GM23338 (cell line): ENCODE measurements around the gene ZNF578. TPM values are rescaled to one million over a fixed set of nuclear protein-coding genes. Genes with fewer than 3 reads are reported as not detected.

ENCODE experiments used
- ATAC-seq: fragments of 200-7000 bp; cut with Tn5 transposase; 3 replicates; pipeline ENCODE4 v1.9.1; 2020
- DNase-seq: peaks from one replicate; pipeline ENCODE4 v3.0.0-alpha.2; 2015; ENCODE audit warnings: low spot score
- H2AFZ ChIP-seq: fragments of 200-600 bp; sonication (generic); 2 replicates; pipeline ENCODE4 v1.8.0; 2016; ENCODE audit warnings: antibody characterized with exemption, mild to moderate bottlenecking, moderate library complexity
- H3F3A ChIP-seq: fragments of 200-600 bp; sonication (generic); replicated peaks from 2 replicates; pipeline ENCODE4 v1.8.0; 2017; ENCODE audit warnings: antibody characterized with exemption, mixed run types, low read depth
- H3K27ac ChIP-seq: fragments of 200-600 bp; sonication (generic); 2 replicates; pipeline ENCODE4 v1.6.1; 2016; ENCODE audit warnings: low read depth
- H3K27me3 ChIP-seq: fragments of 200-600 bp; sonication (generic); 2 replicates; pipeline ENCODE4 v1.8.0; 2016; ENCODE audit warnings: mild to moderate bottlenecking, mixed run types, moderate library complexity; ENCODE audit not compliant: insufficient read depth
- H3K36me3 ChIP-seq: fragments of 200-600 bp; sonication (generic); 2 replicates; pipeline ENCODE4 v1.8.0; 2016; ENCODE audit warnings: mild to moderate bottlenecking; ENCODE audit not compliant: insufficient read depth
- H3K4me1 ChIP-seq: fragments of 200-600 bp; sonication (generic); 2 replicates; pipeline ENCODE4 v1.8.0; 2016; ENCODE audit warnings: mild to moderate bottlenecking, moderate library complexity; ENCODE audit not compliant: insufficient read depth
- H3K4me2 ChIP-seq: fragments of 200-600 bp; sonication (generic); 2 replicates; pipeline ENCODE4 v1.7.1; 2017; ENCODE audit warnings: mixed run types
- H3K4me3 ChIP-seq: fragments of 200-600 bp; sonication (generic); 2 replicates; pipeline ENCODE4 v1.6.1; 2016; ENCODE audit warnings: mixed run types
- H3K79me2 ChIP-seq: fragments of 200-600 bp; sonication (generic); replicated peaks from 2 replicates; pipeline ENCODE4 v1.8.0; 2017; ENCODE audit warnings: mild to moderate bottlenecking; ENCODE audit not compliant: insufficient read depth
- H3K9me2 ChIP-seq: fragments of 200-600 bp; sonication (generic); 2 replicates; pipeline ENCODE4 v1.8.0; 2017; ENCODE audit not compliant: insufficient read depth
- H4K20me1 ChIP-seq: fragments of 200-600 bp; sonication (generic); replicated peaks from 2 replicates; pipeline ENCODE4 v1.8.0; 2017; ENCODE audit warnings: mild to moderate bottlenecking; ENCODE audit not compliant: insufficient read depth
- H3K27ac Mint-ChIP-seq: 2 replicates; pipeline ENCODE4 v1.8.0; 2020; ENCODE audit warnings: inconsistent platforms, mild to moderate bottlenecking, moderate library complexity, mixed read lengths
- H3K27me3 Mint-ChIP-seq: 3 replicates; pipeline ENCODE4 v1.8.0; 2022; ENCODE audit warnings: low read depth, mild to moderate bottlenecking, moderate library complexity, mixed read lengths, inconsistent platforms; ENCODE audit not compliant: insufficient read depth, poor library complexity
- H3K36me3 Mint-ChIP-seq: 3 replicates; pipeline ENCODE4 v1.8.0; 2021; ENCODE audit warnings: low read depth, mild to moderate bottlenecking, inconsistent platforms, moderate library complexity, mixed read lengths
- H3K4me1 Mint-ChIP-seq: 3 replicates; pipeline ENCODE4 v1.8.0; 2020; ENCODE audit warnings: mild to moderate bottlenecking, inconsistent platforms, mixed read lengths
- H3K4me3 Mint-ChIP-seq: 3 replicates; pipeline ENCODE4 v1.8.0; 2021; ENCODE audit warnings: moderate library complexity, mild to moderate bottlenecking, inconsistent platforms, mixed read lengths
- H3K9me3 Mint-ChIP-seq: 3 replicates; pipeline ENCODE4 v1.8.0; 2020; ENCODE audit warnings: moderate library complexity, mild to moderate bottlenecking, inconsistent platforms, mixed read lengths
- CREB1 ChIP-seq: fragments of 250-450 bp; sonication (Bioruptor Pico); IDR thresholded peaks from 2 replicates; pipeline ENCODE4 v1.5.0; 2020; ENCODE audit warnings: low read depth, mild to moderate bottlenecking, moderate library complexity
- EZH2 ChIP-seq: fragments of 200-600 bp; sonication (generic); IDR thresholded peaks from one replicate; pipeline ENCODE4 v1.8.0; 2017; ENCODE audit warnings: antibody characterized with exemption, mild to moderate bottlenecking, low read depth; ENCODE audit not compliant: unreplicated experiment
- JUNB ChIP-seq: IDR thresholded peaks from one replicate; pipeline ENCODE4 v1.6.1; 2016; ENCODE audit warnings: antibody characterized with exemption; ENCODE audit not compliant: unreplicated experiment
- POLR2AphosphoS5 ChIP-seq: IDR thresholded peaks from 2 replicates; pipeline ENCODE4 v1.6.1; 2016; ENCODE audit warnings: antibody characterized with exemption, low read depth
- STAT1 ChIP-seq: IDR thresholded peaks from one replicate; pipeline ENCODE4 v1.6.1; 2016; ENCODE audit warnings: antibody characterized with exemption; ENCODE audit not compliant: unreplicated experiment
- ZNF114 ChIP-seq: fragments of 250-450 bp; sonication (Bioruptor Pico); IDR thresholded peaks from 2 replicates; pipeline ENCODE4 v1.5.0; 2020; ENCODE audit warnings: mild to moderate bottlenecking, moderate library complexity
- ZNF331 ChIP-seq: fragments of 250-450 bp; sonication (Bioruptor Pico); IDR thresholded peaks from 2 replicates; pipeline ENCODE4 v1.5.0; 2020; ENCODE audit warnings: low read depth, mild to moderate bottlenecking, moderate library complexity
- polyA plus RNA-seq: library from polyadenylated mRNA; unstranded; fragments of >200 nt; fragmentation: Nextera tagmentation; extraction: Ambion mirVana; gene quantifications from 2 replicates; pipeline ENCODE4 v1.2.1, GENCODE V29; 2016
- total RNA-seq: library from RNA; depleted of rRNA; stranded (reverse); fragments of >200 nt; shearing (Covaris generic); gene quantifications from 2 replicates; pipeline ENCODE4 v1.2.3, GENCODE V29; 2014
- TF ChIP-seq, protein P1 (sequence below): IDR thresholded peaks from 2 replicates; pipeline ENCODE4 v1.6.1; 2016; ENCODE audit warnings: antibody characterized with exemption
- TF ChIP-seq, protein P2 (sequence below), 2 experiments: fragments of 200-600 bp in 1 of 2; sonication (generic) in 1 of 2; conservative IDR thresholded peaks; 2 replicates each; pipeline versions ENCODE4 v1.5.1 to v1.6.1; 2016 to 2017; ENCODE audit warnings: antibody characterized with exemption in 2 of 2, low read depth in 2 of 2, mild to moderate bottlenecking in 2 of 2, moderate library complexity in 1 of 2

The ZNF578 gene
- total and polyA plus RNA-seq, 2 experiments from 2014 or later = 4.1 to 23.9 TPM

DNA sequence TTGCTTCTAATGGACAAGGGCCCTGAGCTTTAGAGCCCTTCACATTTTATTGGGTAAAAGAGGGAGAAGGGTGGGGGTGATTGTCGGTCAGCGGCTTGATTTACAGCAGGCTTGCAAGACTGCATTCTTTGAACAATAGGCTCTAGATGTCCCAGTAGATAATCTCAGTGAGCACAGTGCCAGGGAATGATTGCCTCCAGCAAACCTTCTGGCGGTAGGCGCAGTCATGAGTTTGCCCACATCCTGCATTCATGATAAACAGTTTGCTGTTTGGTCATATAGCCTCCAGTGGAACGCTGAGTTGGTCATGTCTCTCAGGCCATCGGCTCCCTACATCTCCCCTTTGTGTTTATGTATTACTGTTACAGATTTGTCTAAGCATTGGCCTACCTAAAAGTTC lies 43.1 kb upstream of the ZNF578 start (continued):
- TF ChIP-seq, protein P1, sequence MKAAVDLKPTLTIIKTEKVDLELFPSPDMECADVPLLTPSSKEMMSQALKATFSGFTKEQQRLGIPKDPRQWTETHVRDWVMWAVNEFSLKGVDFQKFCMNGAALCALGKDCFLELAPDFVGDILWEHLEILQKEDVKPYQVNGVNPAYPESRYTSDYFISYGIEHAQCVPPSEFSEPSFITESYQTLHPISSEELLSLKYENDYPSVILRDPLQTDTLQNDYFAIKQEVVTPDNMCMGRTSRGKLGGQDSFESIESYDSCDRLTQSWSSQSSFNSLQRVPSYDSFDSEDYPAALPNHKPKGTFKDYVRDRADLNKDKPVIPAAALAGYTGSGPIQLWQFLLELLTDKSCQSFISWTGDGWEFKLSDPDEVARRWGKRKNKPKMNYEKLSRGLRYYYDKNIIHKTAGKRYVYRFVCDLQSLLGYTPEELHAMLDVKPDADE = no peak
- TF ChIP-seq CREB1 (no peak), ZNF331 (CRISPR knock-in tag) (no peak), POLR2AphosphoS5 (no peak)
- TF ChIP-seq, protein P2, sequence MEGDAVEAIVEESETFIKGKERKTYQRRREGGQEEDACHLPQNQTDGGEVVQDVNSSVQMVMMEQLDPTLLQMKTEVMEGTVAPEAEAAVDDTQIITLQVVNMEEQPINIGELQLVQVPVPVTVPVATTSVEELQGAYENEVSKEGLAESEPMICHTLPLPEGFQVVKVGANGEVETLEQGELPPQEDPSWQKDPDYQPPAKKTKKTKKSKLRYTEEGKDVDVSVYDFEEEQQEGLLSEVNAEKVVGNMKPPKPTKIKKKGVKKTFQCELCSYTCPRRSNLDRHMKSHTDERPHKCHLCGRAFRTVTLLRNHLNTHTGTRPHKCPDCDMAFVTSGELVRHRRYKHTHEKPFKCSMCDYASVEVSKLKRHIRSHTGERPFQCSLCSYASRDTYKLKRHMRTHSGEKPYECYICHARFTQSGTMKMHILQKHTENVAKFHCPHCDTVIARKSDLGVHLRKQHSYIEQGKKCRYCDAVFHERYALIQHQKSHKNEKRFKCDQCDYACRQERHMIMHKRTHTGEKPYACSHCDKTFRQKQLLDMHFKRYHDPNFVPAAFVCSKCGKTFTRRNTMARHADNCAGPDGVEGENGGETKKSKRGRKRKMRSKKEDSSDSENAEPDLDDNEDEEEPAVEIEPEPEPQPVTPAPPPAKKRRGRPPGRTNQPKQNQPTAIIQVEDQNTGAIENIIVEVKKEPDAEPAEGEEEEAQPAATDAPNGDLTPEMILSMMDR (conservative IDR thresholded peaks at IDR 0.05; ENCODE audit: low read depth in 2 of 2) = no peak

DNA sequence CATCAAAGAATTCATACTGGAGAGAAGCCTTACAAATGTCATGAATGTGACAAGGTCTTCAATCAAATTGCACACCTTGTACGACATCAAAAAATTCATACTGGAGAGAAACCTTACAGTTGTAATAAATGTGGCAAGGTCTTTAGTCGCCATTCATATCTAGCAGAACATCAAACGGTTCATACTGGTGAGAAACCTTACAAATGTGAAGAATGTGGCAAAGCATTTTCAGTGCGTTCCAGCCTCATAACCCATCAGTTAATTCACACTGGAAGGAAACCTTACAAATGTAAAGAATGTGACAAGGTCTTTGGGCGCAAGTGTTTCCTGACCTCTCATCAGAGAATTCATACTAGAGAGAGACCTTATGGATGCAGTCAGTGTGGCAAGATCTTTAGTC lies 37.6 kb upstream of the ZNF578 start:
- peaks cover 72% of the 10 kb centered on the region for H3K36me3 Mint-ChIP-seq
- H3K9me2 ChIP-seq = no peaks in the 10 kb centered on the region
- no peak overlapping the region for H3K4me3 ChIP-seq
- no peak overlapping the region for H2AFZ ChIP-seq
- no peak overlapping the region for H3K27ac Mint-ChIP-seq
- TF ChIP-seq STAT1 (no peak), EZH2 (no peak)
- TF ChIP-seq, protein P1 = no peak
- TF ChIP-seq, protein P2 (conservative IDR thresholded peaks at IDR 0.05; ENCODE audit: low read depth in 2 of 2) = no peak
- peaks cover 3% of the 10 kb centered on the region for H3K27me3 Mint-ChIP-seq
- DNase-seq (no peak), ATAC-seq (no peak)
- no peaks in the 10 kb centered on the region for H3K4me1 Mint-ChIP-seq
- H3K9me3 Mint-ChIP-seq = peaks cover 88% of the 10 kb centered on the region
- H4K20me1 ChIP-seq = no peaks in the 10 kb centered on the region
- H3K4me3 Mint-ChIP-seq = no peak overlapping the region
- H3K27ac ChIP-seq = no peak overlapping the region
- H3K27me3 ChIP-seq = no peaks in the 10 kb centered on the region
- H3K79me2 ChIP-seq = no peaks in the 10 kb centered on the region
- H3F3A ChIP-seq = no peaks in the 10 kb centered on the region
- H3K4me2 ChIP-seq = no peak overlapping the region
- H3K36me3 ChIP-seq = peaks cover 22% of the 10 kb centered on the region
- H3K4me1 ChIP-seq = no peaks in the 10 kb centered on the region

DNA sequence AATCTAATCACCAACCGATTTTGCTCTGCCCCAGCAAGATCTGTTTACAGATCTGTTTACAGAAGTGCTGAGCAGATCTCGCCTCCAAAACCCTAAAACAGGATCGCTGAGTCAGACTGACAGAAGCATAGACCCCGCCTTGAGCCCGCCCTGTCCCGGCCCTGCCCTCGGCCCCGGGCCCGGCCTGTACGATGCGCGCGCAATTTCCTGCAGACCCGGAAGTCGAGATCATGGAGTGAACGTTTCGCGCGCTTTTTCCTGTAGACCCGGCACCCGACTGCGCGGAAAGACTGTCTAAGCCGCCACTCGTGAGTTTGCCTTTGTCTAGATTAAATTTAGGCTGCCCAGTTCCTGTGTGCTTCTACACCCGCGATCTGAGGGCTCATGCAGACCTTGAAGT lies 24.4 kb upstream of the ZNF578 start, which contains the start of gene ZNF534:
Gene ZNF534 (plus strand): TSS at position 212 of the 400 bp plus-strand sequence. CDS start 2,327 bp downstream, outside the sequence.
- no peaks in the 10 kb centered on the region for H3K9me2 ChIP-seq
- H3K4me3 ChIP-seq = no peak within 1 kb of the TSS
- DNase-seq (no peak), ATAC-seq (no peak)
- no peak within 1 kb of the TSS for H3K27ac ChIP-seq
- no peaks in the 10 kb centered on the region for H4K20me1 ChIP-seq
- Mint-ChIP-seq H3K4me3 (no peak within 1 kb of the TSS), H3K27me3 (peaks cover 3% of the 10 kb centered on the region), H3K4me1 (no peaks in the 10 kb centered on the region), H3K27ac (no peak within 1 kb of the TSS), H3K9me3 (peaks cover 97% of the 10 kb centered on the region), H3K36me3 (peaks cover 38% of the 10 kb centered on the region)
- no peak within 1 kb of the TSS for H3K4me2 ChIP-seq
- no peaks in the 10 kb centered on the region for H3K36me3 ChIP-seq
- TF ChIP-seq JUNB (no peak), POLR2AphosphoS5 (no peak), ZNF114 (no peak), STAT1 (no peak)
- no peaks in the 10 kb centered on the region for H3K27me3 ChIP-seq
- no peaks in the 10 kb centered on the region for H3K4me1 ChIP-seq
- peak within 1 kb of the TSS; percentile 28 for H2AFZ ChIP-seq
- no peaks in the 10 kb centered on the region for H3K79me2 ChIP-seq
- H3F3A ChIP-seq = no peaks in the 10 kb centered on the region
